Germinal center (tissue), 1 donor: ENCODE results near the gene MYOF.
"Not testable (repeated sequence)": the region's sequence is repeated elsewhere in the genome, so short reads cannot be mapped to it uniquely, and the experiment has no call there.

Experiments
- DNase-seq: peaks from one replicate; pipeline ENCODE4 v3.0.0; 2012; ENCODE audit warnings: mixed read lengths, low spot score

Gene MYOF

GRCh38 chr10:93454146-93454545 lies 28.0 kb downstream of the MYOF start:
- DNase-seq, result no peak

- DNase-seq, result no peak
Measured at GRCh38 chr10:93452143-93452542, 30.0 kb downstream of the MYOF start.

DNA sequence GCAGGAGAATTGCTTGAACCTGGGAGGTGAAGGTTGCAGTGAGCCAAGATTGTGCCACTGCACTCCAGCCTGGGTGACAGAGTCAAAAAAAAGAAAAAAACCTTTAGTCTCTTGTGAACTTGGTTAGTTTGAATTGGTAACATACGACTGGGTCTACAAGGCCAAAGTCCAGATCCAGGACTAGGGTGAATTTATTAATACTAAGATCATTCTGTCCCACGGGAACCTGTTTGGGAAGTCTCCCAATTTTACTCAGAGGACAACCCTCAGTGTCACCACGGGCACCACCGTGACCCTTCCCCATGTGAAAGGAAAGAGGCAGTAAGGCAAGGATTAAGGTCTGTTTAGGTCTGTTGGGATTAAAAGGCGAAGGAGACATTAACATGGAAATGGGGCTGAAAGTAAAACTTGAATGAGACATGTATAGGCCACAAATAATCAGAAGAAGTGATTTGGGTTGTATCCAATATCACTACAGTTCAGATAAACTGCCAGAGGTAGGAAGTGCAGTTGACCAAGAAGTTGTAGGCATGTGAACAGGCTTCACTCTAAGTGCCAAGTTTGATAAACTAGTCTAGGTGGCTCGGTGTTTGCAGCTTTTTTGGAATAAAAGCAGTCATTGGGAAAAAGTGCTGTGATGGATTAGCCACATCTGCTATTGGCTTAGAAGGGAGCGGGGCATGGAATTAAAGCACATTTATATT lies 30.7 kb downstream of the MYOF start:
- no peak for DNase-seq

DNA sequence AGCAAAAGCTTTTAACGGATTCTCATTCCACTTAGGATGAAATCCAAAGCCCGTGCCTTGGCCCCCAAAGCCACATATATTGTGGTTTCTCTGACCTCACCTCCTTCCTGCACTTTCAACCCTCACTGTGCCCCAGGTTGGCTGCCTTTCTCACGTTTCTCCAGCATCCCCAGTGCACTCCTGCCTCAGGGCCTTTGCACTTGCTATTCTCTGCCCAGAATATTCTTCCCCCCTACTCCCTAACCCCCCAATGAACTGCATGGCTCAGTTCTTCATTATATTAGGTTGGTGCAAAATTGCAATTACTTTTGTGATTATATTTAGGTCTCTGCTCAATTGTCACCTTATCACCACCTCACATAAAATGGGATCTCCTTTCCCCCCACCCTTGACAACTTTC lies 34.2 kb downstream of the MYOF start:
- DNase-seq, result no peak

DNA sequence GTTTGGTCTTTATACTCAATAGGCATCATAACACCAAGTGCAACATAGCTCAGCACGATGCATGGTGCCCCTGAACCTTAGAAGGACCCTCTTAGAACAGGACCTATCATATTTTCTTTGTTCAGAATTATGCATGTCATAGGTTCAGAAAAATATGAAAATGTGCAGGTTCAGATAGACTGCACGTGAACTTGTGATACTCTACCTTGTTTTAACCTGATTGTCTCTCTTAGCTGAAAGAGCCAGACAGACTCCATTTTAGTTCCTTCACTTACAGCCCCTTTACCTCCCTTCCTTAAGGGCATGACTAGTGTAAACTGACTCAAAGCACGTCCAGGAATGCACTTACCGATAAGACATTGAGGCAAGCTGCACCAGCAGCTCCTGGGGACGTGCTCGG lies 35.1 kb downstream of the MYOF start:
- DNase-seq, result no peak

DNA sequence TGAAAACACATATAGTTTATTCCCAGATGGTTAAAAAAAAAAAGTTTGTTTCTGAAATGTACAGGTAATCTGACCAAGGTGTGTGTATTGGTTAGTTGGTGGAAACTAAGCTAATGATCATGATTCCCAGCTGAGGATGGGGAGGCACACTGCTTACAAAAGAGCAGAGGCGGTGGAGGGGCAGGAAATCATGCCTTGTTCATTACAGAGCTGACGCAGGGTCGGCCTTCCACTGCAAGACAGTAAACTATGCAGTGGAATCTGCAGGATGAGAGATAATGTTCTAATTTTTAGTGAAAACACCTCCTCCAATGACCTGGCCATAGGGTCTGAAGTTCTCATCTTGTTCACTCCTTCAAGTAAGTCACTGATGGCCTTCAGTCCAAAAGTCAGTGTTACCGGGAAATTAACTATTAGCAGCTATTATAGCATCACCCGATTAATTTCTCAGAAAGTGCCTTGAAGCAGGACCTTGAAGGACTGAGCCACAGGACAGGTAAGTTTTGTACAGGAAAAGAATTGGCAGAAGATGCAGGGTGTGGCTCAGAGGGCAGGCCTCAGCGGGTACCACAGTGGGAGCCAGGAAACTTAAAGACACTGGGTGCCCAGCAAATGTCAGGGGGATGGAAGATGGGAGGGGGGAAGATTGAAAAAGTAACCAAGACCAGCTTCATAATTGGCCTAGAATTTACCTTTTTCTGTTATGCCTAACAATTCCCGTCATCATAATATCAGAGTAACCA lies 36.0 kb downstream of the MYOF start:
- DNase-seq, result no peak

DNA sequence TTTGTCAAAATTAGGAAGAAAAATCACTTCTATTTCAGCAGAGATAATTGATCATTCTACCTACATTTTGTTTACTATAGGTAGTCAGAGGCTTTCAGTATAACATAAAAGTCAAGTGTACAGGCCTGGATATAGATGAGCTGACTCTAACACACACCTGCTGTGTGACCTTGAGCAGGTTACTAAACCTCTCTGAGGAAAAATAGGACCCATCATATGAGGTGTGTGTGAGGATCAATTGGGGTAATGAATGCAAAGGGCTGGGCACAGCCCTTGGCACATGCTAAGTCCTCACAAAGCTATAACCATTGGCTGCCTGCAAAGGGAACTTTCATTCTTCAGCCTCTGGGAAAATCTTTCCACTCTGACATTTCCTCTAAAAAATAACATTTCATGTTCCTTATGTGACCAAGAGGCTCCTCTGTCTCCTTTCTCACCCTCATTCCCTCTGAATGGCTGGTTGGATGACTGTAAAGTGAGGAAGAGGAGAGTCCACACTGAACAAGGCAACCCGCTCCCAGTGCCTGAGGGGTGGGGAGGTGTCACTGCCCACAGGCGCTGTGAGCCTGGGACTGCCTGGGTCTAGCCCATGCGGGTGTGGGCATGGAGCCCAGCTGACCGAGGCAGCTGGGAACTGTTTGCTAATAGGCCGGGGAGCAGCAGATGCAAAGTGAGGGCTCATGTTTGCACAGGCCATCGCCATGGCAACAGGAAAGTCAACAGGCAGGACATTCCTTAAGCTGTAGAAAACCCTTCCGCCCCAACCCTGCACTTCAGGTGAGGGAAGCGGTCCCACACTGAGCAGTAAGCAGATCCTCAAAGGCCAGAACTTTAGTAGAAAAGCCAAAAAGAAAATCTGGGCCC lies 36.8 kb downstream of the MYOF start:
- DNase-seq, result no peak

DNA sequence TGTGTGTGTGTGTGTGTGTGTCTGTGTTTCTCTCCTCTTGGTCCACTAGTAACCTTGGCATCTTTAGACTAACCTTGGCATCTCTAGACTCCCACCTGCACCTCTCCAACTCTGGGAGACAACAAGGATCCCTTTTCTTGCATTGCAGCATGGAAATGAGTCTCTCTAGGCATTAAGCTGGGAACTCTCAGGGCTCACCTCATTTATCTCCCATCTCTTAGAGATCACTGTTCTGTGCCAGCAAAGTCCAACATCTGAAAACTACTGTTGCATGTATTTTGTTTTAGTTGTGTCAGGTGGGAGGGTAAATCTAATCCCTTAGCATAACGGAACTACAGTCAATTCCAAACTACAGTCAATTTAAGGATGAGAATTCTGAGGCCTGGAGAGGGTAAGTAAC lies 38.7 kb downstream of the MYOF start:
- DNase-seq, result no peak

- not testable (repeated sequence) for DNase-seq
Measured at GRCh38 chr10:93442721-93443120, 39.4 kb downstream of the MYOF start.

GRCh38 chr10:93440591-93441091 lies 41.5 kb downstream of the MYOF start:
- DNase-seq, result no peak

DNA sequence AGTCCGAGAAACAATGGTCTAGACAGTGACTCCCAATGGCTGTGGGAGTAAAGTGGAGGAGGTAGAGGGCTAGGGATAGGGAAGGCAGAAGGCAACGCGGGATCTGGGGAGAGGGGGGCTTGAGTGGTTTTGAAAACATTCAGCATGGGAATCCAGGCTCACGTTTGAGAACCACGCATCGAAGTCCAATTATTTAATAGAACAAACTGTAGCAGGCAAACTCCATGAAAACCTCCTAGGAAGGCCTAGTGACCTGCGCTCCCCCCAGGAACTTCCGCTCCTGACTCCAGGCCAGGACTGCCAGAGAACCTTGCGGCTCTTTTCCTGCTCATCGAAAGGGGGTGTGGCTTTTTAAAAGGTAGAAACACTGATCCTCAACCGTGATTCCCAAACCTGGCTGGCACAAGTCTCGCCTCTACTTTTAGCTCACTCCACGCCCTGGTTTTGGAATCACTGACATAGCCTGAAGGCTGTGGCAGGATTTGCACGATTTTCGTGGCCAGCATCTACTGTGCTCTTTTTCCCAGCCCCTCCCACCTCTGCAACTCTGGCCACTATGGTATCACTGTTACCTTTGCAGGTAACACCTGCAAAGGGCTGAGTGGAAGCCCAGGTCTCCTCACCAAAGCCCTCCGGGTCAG lies 43.4 kb downstream of the MYOF start:
- no peak for DNase-seq

GRCh38 chr10:93437946-93438612 lies 44.1 kb downstream of the MYOF start:
- no peak for DNase-seq

DNA sequence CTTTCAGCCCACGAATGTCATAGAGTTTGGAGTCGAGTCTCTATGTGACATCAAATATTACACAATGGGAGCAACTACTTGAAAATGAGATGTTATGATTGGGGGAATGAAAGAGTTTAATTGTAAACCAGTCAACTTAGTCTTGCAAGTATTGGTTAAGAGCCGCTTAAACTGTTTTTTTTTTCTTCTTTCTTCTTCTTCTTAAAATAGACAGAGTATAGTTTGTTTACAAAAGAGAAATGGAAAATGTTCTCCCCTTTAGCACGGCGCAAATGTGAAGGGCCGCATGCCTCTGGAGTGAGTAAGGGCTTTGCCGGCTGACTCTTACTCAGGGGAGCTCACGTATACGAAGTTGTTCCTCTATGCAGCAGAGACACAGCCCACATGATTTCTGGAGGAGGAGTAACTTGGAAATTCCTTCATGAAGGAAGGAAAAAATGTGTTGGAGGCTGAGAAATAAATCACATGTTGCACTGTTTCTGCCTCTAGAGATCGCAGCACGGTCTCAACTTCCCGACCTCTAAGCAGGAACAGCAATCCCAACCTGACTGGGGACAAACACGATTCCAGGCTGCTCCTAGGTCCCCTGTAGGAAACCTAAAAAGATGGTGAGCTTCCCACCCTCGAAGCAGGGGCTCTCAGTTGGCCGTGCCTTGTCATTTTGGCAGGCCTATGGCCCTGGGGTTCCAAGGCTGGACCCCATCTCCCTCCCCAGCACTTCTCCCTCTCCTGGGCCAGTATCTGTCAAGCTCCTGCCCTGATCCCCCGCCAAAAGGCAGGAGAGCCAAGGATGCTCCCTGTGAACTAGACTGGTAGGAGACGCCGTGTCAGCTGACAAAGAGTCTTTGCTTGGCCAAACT lies 44.8 kb downstream of the MYOF start:
- no peak for DNase-seq

DNA sequence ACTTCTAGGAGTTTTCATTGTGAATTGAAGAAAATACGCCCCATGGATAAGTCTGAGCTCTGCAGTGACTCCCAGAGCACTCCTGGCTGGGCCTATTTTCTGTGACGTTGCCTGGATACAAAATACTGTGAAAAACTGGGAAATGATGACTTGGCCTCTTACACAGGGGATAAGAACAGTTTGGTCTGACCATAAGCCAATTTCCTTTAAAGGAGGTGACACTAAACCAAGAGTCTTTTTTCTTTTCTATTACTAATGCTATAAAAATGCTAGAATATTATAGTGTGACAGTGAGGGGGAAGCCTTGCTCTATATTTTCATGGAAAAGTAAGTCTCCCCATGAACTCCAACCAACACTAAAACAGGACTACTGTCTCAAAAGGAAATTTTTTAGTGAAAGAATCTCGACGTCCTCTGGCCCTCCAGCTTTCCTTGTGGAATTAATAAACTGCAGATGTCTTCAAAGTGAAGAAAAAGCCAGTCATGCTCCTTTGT lies 45.5 kb downstream of the MYOF start:
- no peak for DNase-seq

DNA sequence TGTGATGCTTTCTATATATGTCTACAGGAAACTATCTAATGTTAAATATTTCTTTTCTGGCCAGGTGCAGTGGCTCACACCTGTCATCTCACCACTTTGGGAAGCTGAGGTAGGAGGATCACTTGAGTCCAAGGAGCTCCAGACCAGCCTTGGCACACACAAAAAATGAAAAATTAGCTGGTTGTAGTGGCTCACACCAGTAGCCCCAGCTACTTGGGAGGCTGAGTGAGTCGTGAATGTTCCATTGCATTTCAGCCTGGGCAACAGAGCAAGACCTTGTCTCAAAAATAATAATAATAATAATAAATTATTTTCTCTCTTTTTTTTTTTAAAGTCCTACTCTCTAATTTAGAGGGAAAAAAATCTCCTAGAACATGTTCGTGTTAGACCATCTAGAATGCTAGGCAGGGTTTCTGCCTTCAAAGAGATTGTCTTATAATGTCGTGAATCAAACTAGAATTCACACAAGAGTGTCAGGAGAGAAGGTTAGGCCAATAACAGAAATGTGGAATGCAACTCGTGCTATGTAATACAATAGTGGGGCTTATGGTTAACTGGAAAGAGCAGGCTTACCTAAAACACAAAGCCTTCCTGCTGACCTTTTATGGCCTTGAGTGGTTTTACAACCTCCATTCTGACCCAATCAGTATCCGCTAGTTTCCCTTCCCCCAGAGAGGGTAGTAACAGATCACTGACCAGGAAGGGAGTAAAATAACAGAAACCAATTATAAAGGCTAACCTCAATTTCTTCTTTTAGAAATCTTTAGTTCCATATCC lies 46.3 kb downstream of the MYOF start:
- DNase-seq, result no peak

GRCh38 chr10:93434991-93435491 lies 47.1 kb downstream of the MYOF start:
- no peak for DNase-seq

- no peak for DNase-seq
Measured at GRCh38 chr10:93431361-93431760, 50.8 kb downstream of the MYOF start.

GRCh38 chr10:93425861-93426260 lies 56.3 kb downstream of the MYOF start:
- DNase-seq, result no peak

DNA sequence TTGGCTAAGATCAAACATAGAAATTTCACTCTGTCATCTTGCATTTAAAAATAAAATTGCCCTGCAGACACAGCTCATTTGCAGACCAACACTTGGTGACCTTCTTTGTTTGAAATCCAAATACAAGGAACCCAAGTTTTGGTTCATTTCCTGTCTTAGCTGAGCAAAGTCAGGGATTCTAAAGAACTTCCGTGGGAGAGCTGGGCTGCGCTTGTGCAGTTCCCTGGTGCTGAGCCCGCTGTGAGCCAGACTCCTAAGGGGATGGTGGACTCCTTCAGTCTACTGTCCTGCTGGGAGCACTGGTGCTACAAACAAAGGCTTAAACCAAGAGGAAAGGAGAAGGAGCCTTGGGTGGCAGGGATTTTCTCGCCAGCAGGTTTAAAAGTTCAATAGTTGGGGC lies 60.0 kb downstream of the MYOF start:
- DNase-seq, result no peak
